ENCODE measurements around the gene MIER1.

- TF ChIP-seq CTCF (IDR thresholded peaks at IDR 0.05) (no peak), POLR2AphosphoS5 (IDR thresholded peaks at IDR 0.05; ENCODE audit: low read depth, low read length) (no peak), REST (IDR thresholded peaks at IDR 0.05; ENCODE audit: insufficient read depth in 1 of 2, low read depth in 2 of 2, low read length in 1 of 2) (no peak), SIN3A (IDR thresholded peaks at IDR 0.05; ENCODE audit: borderline replicate concordance, insufficient read depth, low read depth, low read length) (no peak)
Measured at GRCh38 chr1:67013573-67013972, 88.8 kb downstream of the MIER1 start.
